HepG2 (cell line): ENCODE data around the gene LCN2. TPM values are rescaled to one million over a fixed set of nuclear protein-coding genes. Genes with fewer than 3 reads are reported as not detected.

Experiments
- AKAP8 ChIP-seq: sonication (generic); formaldehyde crosslinking; IDR thresholded peaks from 2 replicates; pipeline ENCODE4 v1.5.1; 2020; ENCODE audit warnings: mild to moderate bottlenecking, missing genetic modification reagents
- ATF3 ChIP-seq: sonication (generic); formaldehyde crosslinking; IDR thresholded peaks from 2 replicates; pipeline ENCODE4 v1.4.0; 2020; ENCODE audit warnings: missing genetic modification reagents
- CAMTA2 ChIP-seq: sonication (generic); formaldehyde crosslinking; IDR thresholded peaks from 2 replicates; pipeline ENCODE4 v1.4.0; 2020; ENCODE audit warnings: mild to moderate bottlenecking, missing genetic modification reagents, borderline replicate concordance
- CHCHD3 ChIP-seq: sonication (generic); formaldehyde crosslinking; IDR thresholded peaks from 2 replicates; pipeline ENCODE4 v1.8.0; 2022; ENCODE audit warnings: mild to moderate bottlenecking, missing genetic modification reagents, moderate library complexity
- DNMT1 ChIP-seq: sonication (generic); formaldehyde crosslinking; IDR thresholded peaks from 2 replicates; pipeline ENCODE4 v1.5.1; 2020; ENCODE audit warnings: mild to moderate bottlenecking, missing genetic modification reagents
- KLF13 ChIP-seq: sonication (generic); formaldehyde crosslinking; IDR thresholded peaks from 2 replicates; pipeline ENCODE4 v1.4.0; 2020; ENCODE audit warnings: mild to moderate bottlenecking, missing genetic modification reagents
- MTA1 ChIP-seq: sonication (generic); formaldehyde crosslinking; IDR thresholded peaks from 2 replicates; pipeline ENCODE4 v1.4.0; 2020; ENCODE audit warnings: missing genetic modification reagents, mild to moderate bottlenecking, borderline replicate concordance
- SAFB2 ChIP-seq: sonication (generic); formaldehyde crosslinking; IDR thresholded peaks from 2 replicates; pipeline ENCODE4 v1.5.1; 2020; ENCODE audit warnings: missing genetic modification reagents, low read depth, mild to moderate bottlenecking, borderline replicate concordance
- TERF1 ChIP-seq: sonication (generic); formaldehyde crosslinking; IDR thresholded peaks from 2 replicates; pipeline ENCODE4 v1.8.0; 2022; ENCODE audit warnings: mild to moderate bottlenecking, missing genetic modification reagents, moderate library complexity
- USF2 ChIP-seq, 2 experiments: sonication (generic) in 1 of 2; formaldehyde crosslinking in 1 of 2; IDR thresholded peaks; 2 replicates each; pipeline versions ENCODE4 v1.5.1 to v1.6.1; 2011 to 2020; ENCODE audit warnings: borderline replicate concordance in 1 of 2, low read depth in 1 of 2, low read length in 1 of 2, mild to moderate bottlenecking in 1 of 2, missing genetic modification reagents in 1 of 2, moderate library complexity in 1 of 2
- XRCC5 ChIP-seq: fragments of 200-400 bp; formaldehyde crosslinking; optimal IDR thresholded peaks from 2 replicates; pipeline ENCODE3; 2017; ENCODE audit warnings: mild to moderate bottlenecking, low read length
- ZFP41 ChIP-seq: sonication (generic); formaldehyde crosslinking; IDR thresholded peaks from 2 replicates; pipeline ENCODE4 v1.4.0; 2020; ENCODE audit warnings: mild to moderate bottlenecking, missing genetic modification reagents, borderline replicate concordance
- ZMAT3 ChIP-seq: sonication (generic); formaldehyde crosslinking; conservative IDR thresholded peaks from 2 replicates; pipeline ENCODE4 v1.7.0; 2021; ENCODE audit warnings: missing genetic modification reagents
- ZMYM3 ChIP-seq: sonication (generic); formaldehyde crosslinking; IDR thresholded peaks from 2 replicates; pipeline ENCODE4 v1.5.1; 2020; ENCODE audit warnings: mild to moderate bottlenecking, missing genetic modification reagents
- ZNF234 ChIP-seq: sonication (generic); formaldehyde crosslinking; conservative IDR thresholded peaks from 2 replicates; pipeline ENCODE4 v1.5.1; 2020; ENCODE audit warnings: mild to moderate bottlenecking, missing genetic modification reagents
- ZNF546 ChIP-seq: sonication (generic); formaldehyde crosslinking; conservative IDR thresholded peaks from 2 replicates; pipeline ENCODE4 v1.8.1; 2023; ENCODE audit warnings: mild to moderate bottlenecking, missing genetic modification reagents
- ZNF547 ChIP-seq: sonication (generic); formaldehyde crosslinking; IDR thresholded peaks from 2 replicates; pipeline ENCODE4 v1.5.1; 2020; ENCODE audit warnings: mild to moderate bottlenecking, missing genetic modification reagents
- ZNF616 ChIP-seq: sonication (generic); formaldehyde crosslinking; IDR thresholded peaks from 2 replicates; pipeline ENCODE4 v1.5.0; 2020; ENCODE audit warnings: low read depth, mild to moderate bottlenecking, missing genetic modification reagents
- ZNF687 ChIP-seq: sonication (generic); formaldehyde crosslinking; IDR thresholded peaks from 2 replicates; pipeline ENCODE4 v1.5.1; 2020; ENCODE audit warnings: mild to moderate bottlenecking, missing genetic modification reagents, moderate library complexity
- ZNF768 ChIP-seq: sonication (generic); formaldehyde crosslinking; IDR thresholded peaks from 2 replicates; pipeline ENCODE4 v1.4.0; 2020; ENCODE audit warnings: missing genetic modification reagents
- polyA plus RNA-seq, 8 experiments: library from polyadenylated mRNA; depleted of rRNA in 3 of 8; stranded (reverse) in 7 of 8; unstranded in 1 of 8; fragments of >200 nt; fragmentation: Illumina TruSeq in 4 of 8; extraction: Trizol in 4 of 8; gene quantifications; 2 replicates each; pipeline versions ENCODE4 v1.2.1 to v1.2.3, GENCODE V29; 2011 to 2016; ENCODE audit warnings: low read depth in 4 of 8, missing spikeins in 1 of 8, mixed read lengths in 1 of 8; ENCODE audit not compliant: insufficient read depth in 1 of 8
- total RNA-seq, 5 experiments: library from RNA; depleted of rRNA; stranded (reverse); fragments of >200 nt; fragmentation: Illumina TruSeq; extraction: Trizol; gene quantifications; 2 replicates each; pipeline ENCODE4 v1.2.3, GENCODE V29; 2016; ENCODE audit warnings: low read depth in 1 of 5

Gene LCN2
- total and polyA plus RNA-seq, 2 of the 13 experiments (the other 11 are each of a cell fraction or from before 2014, with no cell fraction given) = 0.38 to 1.4 TPM

- TF ChIP-seq AKAP8 (CRISPR knock-in tag) (0 out of 2 replicates have a peak, but pooled peaks have one; percentile 10), ZNF616 (CRISPR knock-in tag) (0 out of 2 replicates have a peak, but pooled peaks have one; percentile 22), ZMAT3 (CRISPR knock-in tag) (peak; percentile 4; the same call in 1 of the 2 replicates), ZFP41 (CRISPR knock-in tag) (0 out of 2 replicates have a peak, but pooled peaks have one; percentile 38), MTA1 (CRISPR knock-in tag) (no peak), ZMYM3 (peak; percentile 50; the same call in 1 of the 2 replicates), XRCC5 (no peak), ZNF547 (CRISPR knock-in tag) (0 out of 2 replicates have a peak, but pooled peaks have one; percentile 73), KLF13 (CRISPR knock-in tag) (peak; percentile 72; the same call in 1 of the 2 replicates), USF2 (IDR thresholded peaks at IDR 0.05; ENCODE audit: low read depth, low read length) (no peak), USF2 (CRISPR knock-in tag; IDR thresholded peaks at IDR 0.05; ENCODE audit: borderline replicate concordance) (no peak), TERF1 (CRISPR knock-in tag) (0 out of 2 replicates have a peak, but pooled peaks have one; percentile 49), SAFB2 (CRISPR knock-in tag) (0 out of 2 replicates have a peak, but pooled peaks have one; percentile 41), ZNF768 (CRISPR knock-in tag) (peak; percentile 95), ATF3 (no peak), CAMTA2 (CRISPR knock-in tag) (0 out of 2 replicates have a peak, but pooled peaks have one; percentile 81), ZNF234 (CRISPR knock-in tag) (no peak), ZNF687 (CRISPR knock-in tag) (no peak), ZNF546 (peak; percentile 28; the same call in 1 of the 2 replicates), DNMT1 (CRISPR knock-in tag) (0 out of 2 replicates have a peak, but pooled peaks have one; percentile 25), CHCHD3 (no peak)
These were observed 34.7 kb upstream of the LCN2 start (continued) for GRCh38 chr9:128114326-128115186.
